Upper lobe of left lung (tissue), 6 donors: ENCODE measurements around the gene CNTNAP5. TPM values are rescaled to one million over a fixed set of nuclear protein-coding genes. Genes with fewer than 3 reads are reported as not detected.

Source experiments
- ATAC-seq, 2 donors: fragments of 200-7000 bp; cut with Tn5 transposase; one replicate each; pipeline ENCODE4 v1.9.1; 2022; ENCODE audit warnings: mild to moderate bottlenecking in 2 of 2, moderate library complexity in 2 of 2; ENCODE audit not compliant: low FRiP score in 2 of 2
- DNase-seq, 2 donors: peaks; one replicate each; pipeline ENCODE4 v3.0.0-alpha.2; 2019 to 2020
- H3K27ac ChIP-seq, 4 donors: fragments of 200-600 bp; sonication (generic); one replicate each; pipeline ENCODE4 v1.5.1; 2016 to 2019
- H3K27me3 ChIP-seq, 4 donors: fragments of 200-600 bp; sonication (generic); one replicate each; pipeline ENCODE4 v1.5.1; 2017 to 2019
- H3K36me3 ChIP-seq, 4 donors: fragments of 200-600 bp; sonication (generic); one replicate each; pipeline ENCODE4 v1.5.1; 2016 to 2019
- H3K4me1 ChIP-seq, 4 donors: fragments of 200-600 bp; sonication (generic); one replicate each; pipeline ENCODE4 v1.5.1; 2018 to 2019
- H3K4me3 ChIP-seq, 4 donors: fragments of 200-600 bp; sonication (generic); one replicate each; pipeline ENCODE4 v1.5.1; 2017 to 2019; ENCODE audit warnings: mild to moderate bottlenecking in 2 of 4, moderate library complexity in 1 of 4
- H3K9me3 ChIP-seq, 4 donors: fragments of 200-600 bp; sonication (generic); one replicate each; pipeline ENCODE4 v1.5.1; 2018 to 2019
- CTCF ChIP-seq, 6 experiments: fragments of 450-650 bp in 4 of 6; fragments of 200-600 bp in 2 of 6; sonication (generic) in 2 of 6; IDR thresholded peaks; one replicate each; pipeline ENCODE4 v1.5.1; 2016 to 2019; ENCODE audit warnings: antibody characterized with exemption in 6 of 6
- EP300 ChIP-seq, 4 donors: sonication (generic); formaldehyde crosslinking; IDR thresholded peaks; one replicate each; pipeline ENCODE4 v1.5.1; 2017; ENCODE audit warnings: antibody characterized with exemption in 4 of 4, control low read depth in 2 of 4
- POLR2A ChIP-seq, 4 donors: fragments of 450-650 bp; IDR thresholded peaks; one replicate each; pipeline ENCODE4 v1.5.1; 2016 to 2017; ENCODE audit warnings: antibody characterized with exemption in 4 of 4, mild to moderate bottlenecking in 2 of 4
- POLR2AphosphoS5 ChIP-seq, 2 donors: sonication (generic); formaldehyde crosslinking; IDR thresholded peaks; one replicate each; pipeline ENCODE4 v1.5.1; 2017; ENCODE audit warnings: antibody characterized with exemption in 2 of 2
- WGBS, 2 donors: methylation state at CpG; one replicate each; pipeline ENCODE4 v1.1.5; 2017 to 2018; 5-methylcytosine and 5-hydroxymethylcytosine counted together
- total RNA-seq, 6 donors: library from RNA; depleted of rRNA in 4 of 6; stranded (reverse); fragments of >200 nt in 4 of 6; gene quantifications; one replicate each; pipeline versions ENCODE4 v1.1.0 to v1.2.1, GENCODE V29; 2016 to 2021
- donor health status: DM: no; HTN: no; CAD: no; lungs with moderate emphysema.
- donor health status: DM: no; HTN: yes; CAD: no; lungs with severe emphysema.

Gene CNTNAP5
- total RNA-seq, 6 donors from 2014 or later: not detected

- Histone ChIP-seq H3K4me1 (no peaks in the 10 kb centered on the region), H3K27ac (no peak overlapping the region), H3K4me3 (no peak overlapping the region), H3K27me3 (no peaks in the 10 kb centered on the region), H3K36me3 (no peaks in the 10 kb centered on the region), H3K9me3 (no peaks in the 10 kb centered on the region)
- TF ChIP-seq POLR2A (IDR thresholded peaks at IDR 0.05): no peak
- no peak for TF ChIP-seq POLR2AphosphoS5 (IDR thresholded peaks at IDR 0.05)
- TF ChIP-seq EP300 (IDR thresholded peaks at IDR 0.05): no peak
- TF ChIP-seq CTCF (IDR thresholded peaks at IDR 0.05): no peak
- ATAC-seq (no peak), DNase-seq (no peak)
- 64 to 73% methylated on average over 3 of the region's 3 CpGs for WGBS, 2 donors
Measured at GRCh38 chr2:124319577-124319976, 294.5 kb downstream of the CNTNAP5 start.

GRCh38 chr2:124320051-124320688, 295.1 kb downstream of the CNTNAP5 start:
- WGBS, 2 donors: 84 to 86% methylated on average over 5 of the region's 5 CpGs
- H3K4me1 ChIP-seq: no peaks in the 10 kb centered on the region
- DNase-seq (no peak), ATAC-seq (no peak)
- no peak for TF ChIP-seq POLR2A (IDR thresholded peaks at IDR 0.05)
- TF ChIP-seq POLR2AphosphoS5 (IDR thresholded peaks at IDR 0.05): no peak
- no peak for TF ChIP-seq CTCF (IDR thresholded peaks at IDR 0.05)
- TF ChIP-seq EP300 (IDR thresholded peaks at IDR 0.05): no peak
- H3K4me3 ChIP-seq: no peak overlapping the region
- H3K27ac ChIP-seq: no peak overlapping the region
- no peaks in the 10 kb centered on the region for H3K9me3 ChIP-seq
- no peaks in the 10 kb centered on the region for H3K36me3 ChIP-seq
- H3K27me3 ChIP-seq: no peaks in the 10 kb centered on the region

GRCh38 chr2:124323321-124323720, 298.2 kb downstream of the CNTNAP5 start:
- no peak for ATAC-seq
- TF ChIP-seq EP300 (IDR thresholded peaks at IDR 0.05): no peak
- no peak overlapping the region for H3K27ac ChIP-seq
- no peaks in the 10 kb centered on the region for H3K4me1 ChIP-seq
- H3K9me3 ChIP-seq: no peaks in the 10 kb centered on the region
- H3K27me3 ChIP-seq: no peaks in the 10 kb centered on the region
- no peaks in the 10 kb centered on the region for H3K36me3 ChIP-seq
- no peak overlapping the region for H3K4me3 ChIP-seq
- WGBS, 2 donors: 80 to 92% methylated on average over 2 of the region's 2 CpGs
- no peak for DNase-seq

- Histone ChIP-seq H3K4me3 (no peak overlapping the region), H3K4me1 (no peaks in the 10 kb centered on the region), H3K27me3 (no peaks in the 10 kb centered on the region), H3K27ac (no peak overlapping the region), H3K36me3 (no peaks in the 10 kb centered on the region), H3K9me3 (no peaks in the 10 kb centered on the region)
- ATAC-seq: no peak
- TF ChIP-seq POLR2A (IDR thresholded peaks at IDR 0.05): no peak
- no peak for TF ChIP-seq POLR2AphosphoS5 (IDR thresholded peaks at IDR 0.05)
- no peak for TF ChIP-seq CTCF (IDR thresholded peaks at IDR 0.05)
- TF ChIP-seq EP300 (IDR thresholded peaks at IDR 0.05): no peak
- WGBS, 2 donors: 70 to 72% methylated on average over 3 of the region's 3 CpGs
- DNase-seq: no peak
Measured at GRCh38 chr2:124325667-124326440, 300.8 kb downstream of the CNTNAP5 start.

- no peak for DNase-seq
- H3K4me3 ChIP-seq: no peak overlapping the region
- no peaks in the 10 kb centered on the region for H3K27me3 ChIP-seq
- no peak overlapping the region for H3K27ac ChIP-seq
- no peaks in the 10 kb centered on the region for H3K36me3 ChIP-seq
- H3K4me1 ChIP-seq: no peaks in the 10 kb centered on the region
- TF ChIP-seq POLR2A (IDR thresholded peaks at IDR 0.05) (no peak), CTCF (IDR thresholded peaks at IDR 0.05) (no peak), EP300 (IDR thresholded peaks at IDR 0.05) (no peak), POLR2AphosphoS5 (IDR thresholded peaks at IDR 0.05) (no peak)
- ATAC-seq: no peak
- no peaks in the 10 kb centered on the region for H3K9me3 ChIP-seq
Measured at GRCh38 chr2:124327303-124327702, 302.2 kb downstream of the CNTNAP5 start.
